ENCODE data around the gene ERVMER34-1. TPM values are rescaled to one million over a fixed set of nuclear protein-coding genes. Genes with fewer than 3 reads are reported as not detected.

Gene ERVMER34-1
- total RNA-seq, 2 experiments from 2014 or later = not detected

DNA sequence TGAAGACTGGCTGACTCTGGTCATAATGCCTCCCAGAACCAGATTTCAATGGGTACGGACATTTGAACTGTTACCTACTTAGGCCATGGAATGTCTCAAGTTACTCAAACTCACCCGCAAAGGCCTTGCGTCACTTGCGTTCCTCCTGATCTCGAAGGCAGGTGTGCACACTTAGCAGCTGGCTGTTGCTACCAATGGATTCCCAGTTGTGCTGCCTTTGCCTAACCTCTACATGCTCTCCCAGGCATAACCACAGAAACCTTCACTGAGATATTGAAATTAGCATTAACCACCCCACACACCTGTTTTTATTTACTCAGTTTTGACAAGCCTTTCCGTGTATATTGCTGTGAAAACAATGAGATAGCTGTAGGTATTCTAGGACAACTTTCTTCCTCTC, 2.8 kb downstream of the ERVMER34-1 start:
- Mint-ChIP-seq H3K4me1 (peaks cover 10% of the 10 kb centered on the region), H3K27me3 (peaks cover 42% of the 10 kb centered on the region), H3K27ac (no peak overlapping the region), H3K9me3 (no peaks in the 10 kb centered on the region), H3K4me3 (no peak overlapping the region), H3K36me3 (ENCODE audit: low read depth) (peaks cover 4% of the 10 kb centered on the region)
- ChIA-PET CTCF (no interaction called here), POLR2A (no interaction called here)
- DNase-seq = no peak

DNA sequence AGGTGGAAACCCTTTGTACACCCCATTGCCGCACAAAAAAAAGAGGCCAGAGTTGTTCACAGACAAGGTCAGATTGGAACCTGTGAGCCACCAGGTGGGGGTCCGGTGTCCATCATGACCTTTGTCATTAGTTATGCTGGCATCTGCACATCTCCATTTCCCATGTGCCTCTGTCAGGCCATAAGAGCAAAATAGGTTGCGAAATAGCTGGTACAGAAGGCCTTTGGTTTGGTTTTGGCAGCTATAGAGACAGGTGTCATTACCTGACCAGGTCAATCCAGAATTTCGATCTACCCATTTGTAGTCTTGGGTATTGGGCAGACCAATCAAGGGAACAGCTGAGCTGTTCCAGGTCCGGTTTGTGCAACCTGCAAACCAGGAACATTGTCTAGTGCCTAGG, 6.6 kb downstream of the ERVMER34-1 start:
- no peaks in the 10 kb centered on the region for H3K9me3 Mint-ChIP-seq
- no peaks in the 10 kb centered on the region for H3K4me1 Mint-ChIP-seq
- CTCF ChIA-PET = no interaction called here
- no peaks in the 10 kb centered on the region for H3K36me3 Mint-ChIP-seq (ENCODE audit: low read depth)
- POLR2A ChIA-PET = no interaction called here
- H3K4me3 Mint-ChIP-seq = no peak overlapping the region
- no peak for DNase-seq
- no peak overlapping the region for H3K27ac Mint-ChIP-seq
- peaks cover 11% of the 10 kb centered on the region for H3K27me3 Mint-ChIP-seq

- no peak overlapping the region for H3K4me3 Mint-ChIP-seq
- POLR2A ChIA-PET = interaction anchor here (1.2 kb wide), 1 partner anchor 14 kb away, joined by 3 read pairs; no protein-coding TSS in a partner anchor
- H3K4me1 Mint-ChIP-seq = no peaks in the 10 kb centered on the region
These were observed 7.7 kb downstream of the ERVMER34-1 start for GRCh38 chr4:52743444-52744019.

DNA sequence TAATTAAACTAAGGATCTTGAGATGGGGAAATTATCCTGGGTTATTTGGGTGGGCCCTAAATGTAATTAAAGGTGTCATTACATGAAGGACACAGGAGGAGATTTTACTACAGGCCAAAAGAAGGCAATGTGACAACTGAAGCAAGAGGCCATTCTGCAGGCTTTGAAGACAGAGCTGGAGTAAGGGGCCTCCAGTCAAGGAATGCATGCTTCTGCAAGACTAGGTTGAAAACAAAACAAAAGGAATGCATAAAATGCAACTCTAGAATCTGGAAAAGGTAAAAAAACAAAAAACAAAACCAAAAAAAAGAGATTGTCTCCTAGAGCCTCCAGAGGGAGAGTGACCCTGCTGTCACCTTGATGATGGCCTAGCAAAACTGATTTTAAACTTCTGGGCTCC, 21.6 kb downstream of the ERVMER34-1 start:
- Mint-ChIP-seq H3K9me3 (no peaks in the 10 kb centered on the region), H3K27ac (no peak overlapping the region), H3K27me3 (no peaks in the 10 kb centered on the region), H3K4me1 (no peaks in the 10 kb centered on the region), H3K36me3 (ENCODE audit: low read depth) (no peaks in the 10 kb centered on the region), H3K4me3 (no peak overlapping the region)
- no peak for DNase-seq
- CTCF ChIA-PET = interaction anchor here (0.5 kb wide), 1 partner anchor 823 kb away, joined by 3 read pairs; no protein-coding TSS in a partner anchor
- POLR2A ChIA-PET = no interaction called here

More at GRCh38 chr4:52743444-52744019, 7.7 kb downstream of the ERVMER34-1 start:
- no peaks in the 10 kb centered on the region for H3K36me3 Mint-ChIP-seq (ENCODE audit: low read depth)
- H3K27me3 Mint-ChIP-seq = peaks cover 7% of the 10 kb centered on the region
- DNase-seq = no peak
- no peaks in the 10 kb centered on the region for H3K9me3 Mint-ChIP-seq
- no peak overlapping the region for H3K27ac Mint-ChIP-seq
- CTCF ChIA-PET = interaction anchor here (0.7 kb wide), 1 partner anchor 171 kb away, joined by 4 read pairs; no protein-coding TSS in a partner anchor

GRCh38 chr4:52728691-52729240, 22.5 kb downstream of the ERVMER34-1 start:
- no peak for DNase-seq
- H3K9me3 Mint-ChIP-seq = no peaks in the 10 kb centered on the region
- CTCF ChIA-PET = no interaction called here
- no peaks in the 10 kb centered on the region for H3K4me1 Mint-ChIP-seq
- POLR2A ChIA-PET = no interaction called here
- H3K36me3 Mint-ChIP-seq (ENCODE audit: low read depth) = no peaks in the 10 kb centered on the region
- no peak overlapping the region for H3K4me3 Mint-ChIP-seq
- no peaks in the 10 kb centered on the region for H3K27me3 Mint-ChIP-seq
- no peak overlapping the region for H3K27ac Mint-ChIP-seq

DNA sequence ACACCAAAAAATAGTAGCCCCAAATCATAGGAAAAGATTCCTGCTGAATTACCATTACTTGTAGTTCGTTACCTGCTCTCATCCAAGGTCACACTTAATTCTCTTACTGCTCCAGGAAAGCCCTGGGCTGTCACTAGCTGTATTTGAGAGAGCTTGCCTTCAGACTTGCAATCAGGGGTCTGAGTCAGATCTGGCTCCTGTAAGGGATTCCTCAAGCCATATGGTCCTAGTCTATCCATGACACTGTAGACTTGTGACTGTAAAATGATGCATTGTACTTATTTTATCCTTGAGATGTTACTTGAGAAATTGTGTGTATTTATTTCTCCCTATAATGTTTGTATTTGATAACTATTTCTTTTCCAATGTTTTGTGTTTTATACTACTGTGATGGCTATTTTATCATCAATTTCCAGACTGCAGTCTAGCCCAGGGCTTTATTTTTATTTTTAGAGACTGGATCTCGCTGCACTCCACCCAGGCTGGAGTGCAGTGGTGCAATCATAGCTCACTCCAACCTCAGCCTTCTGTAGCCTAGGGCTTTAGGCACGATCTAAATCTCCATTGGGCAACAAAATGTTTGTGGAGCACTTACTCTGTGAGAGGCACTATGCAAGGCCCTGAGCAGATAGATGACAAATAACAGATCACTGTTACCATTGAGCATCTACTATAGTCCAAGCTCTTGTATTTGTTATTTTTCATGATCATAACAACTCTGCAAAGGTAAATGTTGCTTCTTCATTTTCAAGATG, 24.2 kb downstream of the ERVMER34-1 start:
- H3K4me1 Mint-ChIP-seq = peaks cover 5% of the 10 kb centered on the region
- H3K27ac Mint-ChIP-seq = no peak overlapping the region
- POLR2A ChIA-PET = interaction anchor here (2.7 kb wide), 1 partner anchor 15 kb away, joined by 15 read pairs; no protein-coding TSS in a partner anchor
- no peak overlapping the region for H3K4me3 Mint-ChIP-seq
- no peak for DNase-seq
- H3K27me3 Mint-ChIP-seq = no peaks in the 10 kb centered on the region
- H3K9me3 Mint-ChIP-seq = no peaks in the 10 kb centered on the region
- CTCF ChIA-PET = no interaction called here
- H3K36me3 Mint-ChIP-seq (ENCODE audit: low read depth) = no peaks in the 10 kb centered on the region

DNA sequence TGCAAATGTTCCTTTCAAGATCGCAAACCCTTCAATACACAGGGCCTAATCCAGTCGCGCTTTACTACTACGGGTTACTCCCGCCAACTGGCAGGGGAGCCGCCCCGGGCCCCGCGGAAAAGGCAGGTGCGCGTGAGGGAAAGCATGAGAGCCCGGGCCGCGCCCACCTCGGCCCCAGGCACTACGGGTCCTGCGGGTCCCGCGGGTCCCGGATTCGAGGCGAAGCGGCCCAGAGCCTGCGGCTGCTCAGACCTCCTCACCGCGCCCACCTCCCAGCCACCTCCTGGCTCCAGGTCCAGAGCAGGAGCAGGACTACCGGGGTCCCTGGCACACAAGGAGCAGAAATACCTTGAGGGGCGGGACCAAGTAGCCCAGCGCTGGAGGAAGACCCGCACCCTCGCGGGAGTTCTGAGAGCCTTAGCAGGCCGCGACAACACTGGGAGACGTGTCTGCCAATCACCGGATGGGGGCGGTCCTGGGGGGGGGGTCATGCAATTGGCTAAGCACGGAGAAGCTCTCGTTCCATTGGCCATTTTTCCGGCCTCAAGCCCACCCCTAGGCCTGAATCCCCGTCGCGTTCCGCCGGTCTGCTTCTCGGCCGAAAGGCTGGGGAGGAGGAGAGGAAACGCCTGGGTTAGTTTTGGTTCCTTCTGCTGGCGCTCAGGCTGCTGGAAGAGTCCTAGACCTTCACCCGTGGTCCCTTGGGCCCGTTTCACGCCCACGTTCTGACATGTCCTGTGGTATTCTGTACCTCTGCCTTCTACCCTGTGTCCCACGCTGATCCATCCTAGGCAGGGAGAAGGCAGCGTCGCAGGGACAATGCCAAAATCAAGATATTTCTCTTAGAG, 29.0 kb downstream of the ERVMER34-1 start:
- Mint-ChIP-seq H3K4me3 (peak overlapping the region; percentile 80), H3K27ac (peak overlapping the region; percentile 70), H3K4me1 (peaks cover 21% of the 10 kb centered on the region)

GRCh38 chr4:52718123-52718522, 33.1 kb downstream of the ERVMER34-1 start:
- no peak for DNase-seq
- no peaks in the 10 kb centered on the region for H3K9me3 Mint-ChIP-seq
- H3K27ac Mint-ChIP-seq = no peak overlapping the region
- H3K27me3 Mint-ChIP-seq = no peaks in the 10 kb centered on the region
- H3K4me1 Mint-ChIP-seq = peaks cover 49% of the 10 kb centered on the region
- peaks cover 54% of the 10 kb centered on the region for H3K36me3 Mint-ChIP-seq (ENCODE audit: low read depth)
- POLR2A ChIA-PET = no interaction called here
- no peak overlapping the region for H3K4me3 Mint-ChIP-seq
- CTCF ChIA-PET = interaction anchor here (1.1 to 2.4 kb wide), 2 partner anchors 73 to 173 kb away, joined by 3 to 7 read pairs; no protein-coding TSS in a partner anchor

More for the DNA sequence above, 29.0 kb downstream of the ERVMER34-1 start:
- Mint-ChIP-seq H3K9me3 (no peaks in the 10 kb centered on the region), H3K27me3 (no peaks in the 10 kb centered on the region), H3K36me3 (ENCODE audit: low read depth) (peaks cover 17% of the 10 kb centered on the region)
- POLR2A ChIA-PET = interaction anchor here (0.7 to 4.0 kb wide), 9 partner anchors 10 to 880 kb away, joined by 3 to 127 read pairs (median 4); no protein-coding TSS in a partner anchor
- DNase-seq = peak; percentile 93
- CTCF ChIA-PET = interaction anchor here (1.0 to 1.9 kb wide), 3 partner anchors 10 to 260 kb away, joined by 3 to 10 read pairs (median 8); no protein-coding TSS in a partner anchor

- peaks cover 58% of the 10 kb centered on the region for H3K36me3 Mint-ChIP-seq (ENCODE audit: low read depth)
- CTCF ChIA-PET = interaction anchor here (1.1 kb wide), 1 partner anchor 71 kb away, joined by 3 read pairs; no protein-coding TSS in a partner anchor
- no peaks in the 10 kb centered on the region for H3K9me3 Mint-ChIP-seq
These were observed 34.7 kb downstream of the ERVMER34-1 start for GRCh38 chr4:52716364-52717151.

GRCh38 chr4:52715914-52716313, 35.3 kb downstream of the ERVMER34-1 start:
- Mint-ChIP-seq H3K4me1 (peaks cover 53% of the 10 kb centered on the region), H3K27me3 (no peaks in the 10 kb centered on the region), H3K4me3 (peak overlapping the region; percentile 2)

More at GRCh38 chr4:52716364-52717151, 34.7 kb downstream of the ERVMER34-1 start:
- no peak overlapping the region for H3K27ac Mint-ChIP-seq
- no peak for DNase-seq
- no peak overlapping the region for H3K4me3 Mint-ChIP-seq
- POLR2A ChIA-PET = no interaction called here
- H3K27me3 Mint-ChIP-seq = no peaks in the 10 kb centered on the region
- H3K4me1 Mint-ChIP-seq = peaks cover 50% of the 10 kb centered on the region

DNA sequence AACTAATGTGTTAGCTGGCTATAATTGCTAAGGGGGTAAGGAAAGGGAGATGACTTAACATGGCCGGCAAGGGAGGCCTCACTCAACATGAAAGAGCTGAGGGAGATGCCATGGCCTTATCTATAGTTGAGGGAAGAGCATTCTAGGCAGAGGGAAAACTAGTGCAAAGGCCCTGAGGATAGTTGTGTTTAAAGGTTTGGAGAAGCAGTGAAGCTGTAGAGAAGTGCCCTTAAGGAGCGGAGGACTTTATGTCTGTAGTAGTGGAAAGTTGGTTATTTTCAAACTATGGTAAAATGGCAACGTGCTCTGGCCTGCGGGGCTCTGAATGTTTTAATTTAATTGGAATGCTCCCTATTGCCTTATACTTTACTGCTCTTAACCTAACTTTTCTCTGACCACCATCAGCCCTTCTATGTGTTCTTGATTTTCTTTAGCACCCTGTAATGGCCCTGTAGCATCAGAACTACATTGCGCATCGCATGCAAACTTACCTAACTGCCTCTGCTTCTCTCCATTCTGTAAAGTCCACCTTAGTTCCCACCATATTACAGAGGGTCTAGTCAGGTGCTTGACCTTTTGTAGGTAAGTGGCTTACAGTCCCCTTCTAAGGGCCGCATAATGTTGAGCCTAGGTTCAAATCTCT, 35.8 kb downstream of the ERVMER34-1 start:
- peak overlapping the region; percentile 90 for H3K4me3 Mint-ChIP-seq

More at GRCh38 chr4:52715914-52716313, 35.3 kb downstream of the ERVMER34-1 start:
- ChIA-PET POLR2A (no interaction called here), CTCF (no interaction called here)
- DNase-seq = no peak
- Mint-ChIP-seq H3K36me3 (ENCODE audit: low read depth) (peaks cover 55% of the 10 kb centered on the region), H3K9me3 (no peaks in the 10 kb centered on the region), H3K27ac (no peak overlapping the region)

More for the DNA sequence above, 35.8 kb downstream of the ERVMER34-1 start:
- peaks cover 58% of the 10 kb centered on the region for H3K4me1 Mint-ChIP-seq
- DNase-seq = no peak
- CTCF ChIA-PET = no interaction called here
- H3K36me3 Mint-ChIP-seq (ENCODE audit: low read depth) = peaks cover 55% of the 10 kb centered on the region
- POLR2A ChIA-PET = no interaction called here
- no peaks in the 10 kb centered on the region for H3K27me3 Mint-ChIP-seq
- H3K9me3 Mint-ChIP-seq = no peaks in the 10 kb centered on the region
- peak overlapping the region; percentile 93 for H3K27ac Mint-ChIP-seq

Measured in activated CD4-positive, alpha-beta memory T cell treated with anti-CD3 and anti-CD28 coated beads, Interleukin-2, amount 10 ng/mL, durations not matched to agents 7 days and 5 days (primary cell).